HG03575 (cell line): ENCODE measurements around the gene IL12RB2.

ENCODE experiments used
- ATAC-seq: cut with Tn5 transposase; IDR thresholded peaks from one replicate; pipeline ENCODE4 v1.9.1; 2021; ENCODE audit not compliant: unreplicated experiment, insufficient number of reproducible peaks, low FRiP score; ENCODE audit errors: extremely low read depth

Gene IL12RB2

DNA sequence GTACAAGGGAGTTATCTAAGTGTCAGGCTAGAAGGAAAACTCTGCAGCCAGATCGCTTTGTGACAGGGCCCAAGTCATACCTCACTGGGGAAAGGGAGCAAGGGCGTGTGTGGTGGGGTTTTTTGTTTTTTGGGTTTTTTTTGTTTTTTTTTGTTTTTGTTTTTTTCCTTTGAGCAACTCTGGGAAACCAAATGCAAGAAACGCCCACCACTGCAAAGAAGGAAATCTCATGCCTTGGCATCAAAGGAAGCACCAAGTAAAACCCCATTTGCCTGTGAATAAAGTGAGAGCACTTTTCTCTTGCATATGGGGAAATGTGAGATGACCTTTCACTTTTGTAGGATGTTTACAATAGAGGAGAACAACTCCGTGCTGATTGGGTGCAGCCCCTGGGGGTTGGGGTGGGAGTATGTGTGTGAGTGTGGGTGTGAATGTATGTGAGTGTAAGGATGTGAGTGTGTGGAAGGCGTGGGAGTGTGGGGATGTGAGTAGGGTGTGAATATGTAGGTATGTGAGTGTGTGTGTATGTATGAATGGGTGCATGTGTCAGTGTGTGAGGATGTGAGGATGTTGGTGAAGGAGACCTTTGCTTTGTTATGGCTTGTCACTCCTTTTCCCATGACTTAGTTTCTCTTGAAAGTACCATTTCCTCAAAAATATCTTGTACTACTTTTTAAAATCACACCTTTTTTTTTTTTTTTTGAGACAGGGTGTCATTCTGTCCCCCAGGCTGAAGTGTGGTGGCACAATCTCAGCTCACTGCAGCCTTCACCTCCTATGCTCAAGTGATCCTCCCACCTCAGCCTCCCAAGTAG lies 34.6 kb downstream of the IL12RB2 start:
- ATAC-seq = no peak

DNA sequence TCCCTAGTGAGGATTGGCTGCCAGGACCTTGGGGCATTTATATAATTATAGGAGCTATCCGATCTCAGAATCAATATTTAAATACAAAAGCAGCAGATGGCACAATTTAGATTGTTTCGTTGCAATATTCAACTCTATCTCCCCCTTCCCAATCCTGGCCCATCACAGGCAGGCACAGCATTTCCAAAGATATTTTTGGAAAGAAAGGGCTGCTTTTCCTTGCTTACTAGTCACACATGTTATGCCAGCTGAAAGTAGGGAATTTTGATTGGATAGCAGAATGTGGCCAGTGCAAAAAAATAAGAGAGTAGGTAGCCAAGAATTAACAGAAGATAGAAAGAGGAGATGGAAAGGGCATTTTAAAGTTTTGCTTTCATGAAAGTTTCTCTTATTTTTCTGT lies 37.9 kb downstream of the IL12RB2 start:
- no peak for ATAC-seq

DNA sequence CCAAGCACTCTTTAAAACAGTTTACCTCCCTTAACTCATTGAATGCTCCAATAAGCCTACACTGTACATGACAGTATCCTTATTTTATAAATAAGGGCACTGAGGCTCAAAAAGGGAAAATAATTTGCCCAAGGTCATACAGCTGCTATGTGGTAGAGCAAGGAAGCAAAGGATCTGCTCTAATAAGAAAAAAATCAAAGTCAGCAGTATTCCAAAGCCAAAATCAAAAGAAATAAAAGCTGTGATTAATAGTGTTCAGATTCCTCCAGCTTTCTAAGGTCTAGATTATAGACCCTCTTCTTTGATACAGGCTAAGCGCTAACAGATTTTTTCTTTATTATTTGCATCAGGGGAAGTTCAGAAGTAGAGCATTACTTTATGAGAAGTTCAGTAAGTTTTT lies 39.3 kb downstream of the IL12RB2 start:
- no peak for ATAC-seq

DNA sequence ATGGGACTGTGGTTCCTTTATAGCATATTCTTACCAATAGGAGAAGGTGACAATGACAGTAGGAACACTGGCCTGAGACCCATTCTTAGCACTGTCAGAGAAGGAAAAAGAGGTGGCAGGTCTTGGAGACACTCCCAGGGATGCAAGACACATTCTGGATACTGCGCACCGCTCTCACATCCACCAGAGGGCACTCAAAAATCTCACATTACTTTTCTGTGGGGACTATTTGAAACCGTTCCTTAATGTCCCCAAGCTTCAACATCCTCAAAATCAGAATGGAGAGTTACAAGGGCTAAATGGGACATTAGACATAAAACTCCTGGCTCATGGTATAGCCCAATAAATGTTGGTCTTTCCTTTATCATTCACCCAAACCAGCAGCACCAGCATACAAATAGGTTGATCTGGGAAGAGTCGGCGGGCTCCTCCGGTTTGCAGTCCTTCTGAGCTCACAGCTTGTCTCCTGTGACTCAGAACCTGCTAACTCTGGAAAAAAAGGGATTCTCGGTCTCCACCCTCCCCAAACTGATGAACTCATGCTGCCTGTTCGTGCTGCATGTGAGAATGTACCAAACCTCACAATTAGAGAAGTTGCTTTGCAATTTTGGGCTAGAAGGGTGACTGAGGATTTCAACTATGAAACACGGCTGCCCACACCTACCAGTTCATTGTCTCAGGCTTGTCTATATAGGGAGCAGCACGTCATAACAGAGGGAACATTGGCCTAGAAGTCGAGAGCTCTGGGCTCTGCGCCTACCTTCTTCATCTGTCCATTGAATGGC lies 40.2 kb downstream of the IL12RB2 start:
- ATAC-seq = no peak

DNA sequence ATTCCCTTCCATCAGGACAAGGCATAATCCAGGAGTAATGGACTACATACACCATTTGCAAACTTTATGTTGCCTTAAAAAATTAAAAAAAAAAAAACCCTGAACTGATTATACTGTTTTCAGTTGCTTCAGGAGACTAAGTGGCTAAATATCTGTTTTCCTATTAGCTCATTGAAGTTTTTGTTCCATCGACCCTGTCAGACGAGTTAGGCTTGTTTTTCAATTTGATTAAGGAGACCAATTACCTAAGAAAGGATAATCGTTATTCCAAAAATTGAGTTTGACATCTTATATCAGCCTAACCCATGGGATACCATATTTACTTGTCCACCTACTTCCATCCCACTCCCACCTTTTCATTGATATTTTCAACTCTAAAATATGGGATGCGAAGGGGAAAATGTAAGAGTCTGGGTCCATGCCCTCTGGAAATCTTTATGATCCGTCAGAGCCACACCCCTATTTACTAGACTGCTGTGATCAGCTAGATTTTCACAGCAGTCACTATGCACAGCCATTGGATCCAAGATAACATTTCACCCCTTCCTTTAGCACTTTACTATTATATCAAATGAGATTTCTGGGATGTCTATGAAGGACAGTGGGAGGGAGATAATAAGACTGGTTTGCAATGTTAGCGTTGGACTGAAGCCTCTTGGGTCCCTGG lies 41.0 kb downstream of the IL12RB2 start:
- no peak for ATAC-seq

DNA sequence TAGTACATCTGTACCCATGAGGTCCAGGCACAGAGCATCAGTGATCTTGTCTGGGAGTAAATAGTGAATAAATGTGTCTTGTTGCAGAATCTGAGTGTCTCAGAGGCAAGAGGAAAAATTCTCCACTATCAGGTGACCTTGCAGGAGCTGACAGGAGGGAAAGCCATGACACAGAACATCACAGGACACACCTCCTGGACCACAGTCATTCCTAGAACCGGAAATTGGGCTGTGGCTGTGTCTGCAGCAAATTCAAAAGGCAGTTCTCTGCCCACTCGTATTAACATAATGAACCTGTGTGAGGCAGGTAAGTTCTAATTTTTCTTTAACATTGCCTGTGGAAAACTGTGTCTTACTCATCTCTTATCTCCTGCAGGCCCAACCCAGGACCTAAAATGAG lies 43.1 kb downstream of the IL12RB2 start:
- ATAC-seq = peak; percentile 78

DNA sequence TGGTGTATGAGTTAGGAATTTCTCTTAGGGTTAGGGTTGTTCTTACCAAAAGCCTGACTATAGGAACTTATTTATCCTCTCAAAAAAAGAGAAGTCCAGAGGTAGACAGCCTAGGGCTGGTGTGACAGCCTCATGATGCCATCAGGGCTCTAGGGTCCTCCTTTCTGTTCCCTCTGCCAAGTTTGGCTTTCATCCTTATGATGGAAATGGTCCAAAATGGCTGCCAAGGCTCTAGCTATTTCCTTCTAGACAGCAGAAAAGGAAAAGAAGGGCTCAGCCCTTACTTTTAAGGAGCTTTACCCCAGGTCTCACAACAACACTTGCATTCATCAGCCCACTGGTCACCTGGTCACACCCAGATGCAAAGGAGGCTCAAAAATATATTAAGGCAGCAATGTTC lies 44.5 kb downstream of the IL12RB2 start:
- ATAC-seq = no peak

DNA sequence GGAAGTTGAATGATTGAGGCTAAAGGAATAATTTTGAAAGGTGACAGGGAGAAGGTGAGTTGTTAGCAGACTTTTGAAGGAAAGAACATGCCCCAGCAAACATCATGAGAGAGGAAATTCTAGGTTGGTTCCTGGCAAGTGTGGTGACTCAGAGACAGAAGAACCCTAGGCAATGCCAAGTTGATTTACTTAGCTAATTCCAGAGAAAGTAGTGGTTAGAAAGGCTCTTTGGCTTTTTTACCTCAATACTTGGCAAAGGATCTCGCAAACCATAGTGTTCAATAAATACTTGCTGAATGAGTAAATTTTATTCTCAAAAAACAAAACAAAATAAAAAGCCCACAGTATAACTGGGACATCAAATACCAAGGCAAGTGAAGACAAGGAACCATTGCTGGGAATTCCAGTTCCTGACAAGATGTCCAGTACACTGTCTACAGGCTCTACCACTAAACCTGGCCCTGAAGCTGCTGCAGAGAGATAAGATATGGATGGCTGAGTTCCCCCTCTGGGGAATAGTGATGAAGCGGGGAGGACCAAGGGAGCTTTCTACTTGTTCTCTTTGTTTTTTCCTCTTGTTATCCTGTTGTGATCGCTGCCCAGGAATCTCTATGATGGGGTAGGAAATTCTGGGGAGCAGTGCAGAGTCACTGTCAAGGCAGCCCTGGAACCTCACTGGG lies 48.2 kb downstream of the IL12RB2 start:
- ATAC-seq = no peak

DNA sequence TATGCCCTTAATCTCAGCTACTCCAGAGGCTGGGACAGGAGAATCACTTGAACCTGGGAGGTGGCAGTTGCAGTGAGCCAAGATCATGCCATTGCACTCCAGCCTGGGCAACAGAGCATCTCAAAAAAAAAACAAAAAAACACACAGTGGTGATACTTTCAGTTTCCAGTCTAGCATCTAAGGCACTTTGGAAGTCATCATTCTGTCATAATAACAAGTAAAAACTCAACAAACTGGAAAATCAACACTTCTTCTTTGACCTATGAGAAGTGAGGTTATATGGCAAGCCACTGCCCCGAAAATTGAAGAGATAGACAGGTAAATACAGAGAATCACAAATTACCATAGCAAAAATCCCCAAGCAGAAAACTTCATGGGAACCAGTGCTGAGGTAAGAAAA lies 51.9 kb downstream of the IL12RB2 start:
- ATAC-seq = no peak

DNA sequence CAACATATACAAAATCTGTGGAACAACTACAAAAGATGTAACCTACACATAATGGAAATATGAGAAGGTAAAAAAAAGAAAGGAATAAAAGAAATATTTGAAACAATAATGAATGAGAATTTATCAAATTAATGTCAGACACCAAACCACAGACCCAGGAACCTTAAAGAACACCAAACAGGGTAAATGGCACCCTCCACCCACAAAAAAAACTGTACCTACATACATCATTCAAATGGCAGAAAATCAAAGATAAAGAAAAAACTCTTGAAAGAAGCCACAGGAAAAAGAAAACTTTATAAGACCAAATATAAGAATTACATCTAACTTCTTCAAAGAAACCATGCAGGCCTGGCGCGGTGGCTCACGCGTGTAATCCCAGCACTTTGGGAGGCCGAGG lies 54.0 kb downstream of the IL12RB2 start:
- no peak for ATAC-seq

DNA sequence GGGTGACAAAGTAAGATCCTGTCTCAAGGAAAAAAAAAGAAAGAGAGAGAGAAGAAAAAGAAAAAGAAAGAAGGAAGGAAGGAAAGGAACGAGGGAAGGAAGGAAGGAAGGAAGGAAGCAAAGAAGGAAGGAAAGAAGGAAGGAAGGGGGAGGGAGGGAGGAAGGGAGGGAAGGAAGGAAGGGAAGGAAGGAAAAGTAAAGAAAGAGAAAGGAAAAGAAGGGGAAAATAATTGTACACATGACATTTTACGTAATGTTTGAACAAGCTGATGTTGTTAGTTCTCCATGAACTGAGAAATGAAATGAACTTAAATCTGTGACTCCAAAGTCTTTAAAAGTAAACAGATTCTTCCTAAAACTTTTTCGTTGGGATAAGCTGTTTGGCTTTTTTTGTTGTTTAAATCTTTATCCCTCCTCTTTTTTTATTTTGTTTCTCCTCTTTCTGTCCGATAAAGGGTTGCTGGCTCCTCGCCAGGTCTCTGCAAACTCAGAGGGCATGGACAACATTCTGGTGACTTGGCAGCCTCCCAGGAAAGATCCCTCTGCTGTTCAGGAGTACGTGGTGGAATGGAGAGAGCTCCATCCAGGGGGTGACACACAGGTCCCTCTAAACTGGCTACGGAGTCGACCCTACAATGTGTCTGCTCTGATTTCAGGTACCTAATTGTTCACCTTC lies 59.8 kb downstream of the IL12RB2 start:
- no peak for ATAC-seq

DNA sequence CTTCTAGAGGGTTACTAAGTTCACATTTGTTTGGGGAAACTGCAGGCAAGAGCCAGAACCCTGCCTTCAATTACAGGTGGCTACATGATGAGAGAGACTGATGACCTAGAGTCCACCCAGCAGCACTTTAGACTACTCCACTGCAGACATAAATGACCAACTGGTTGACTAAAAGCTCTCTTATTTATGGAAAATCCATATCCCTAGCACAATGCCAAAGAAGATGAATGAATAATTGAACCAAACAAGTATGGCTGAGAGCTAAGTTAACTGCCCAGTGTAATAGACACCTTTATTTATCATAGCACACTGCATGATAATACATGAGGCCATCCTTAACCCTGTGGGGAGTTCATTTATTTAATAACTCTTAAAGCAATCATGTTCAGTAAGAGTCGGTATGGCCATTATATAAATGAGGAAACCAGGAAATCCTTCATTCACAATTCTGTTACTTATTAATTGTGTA lies 60.4 kb downstream of the IL12RB2 start:
- ATAC-seq = no peak

DNA sequence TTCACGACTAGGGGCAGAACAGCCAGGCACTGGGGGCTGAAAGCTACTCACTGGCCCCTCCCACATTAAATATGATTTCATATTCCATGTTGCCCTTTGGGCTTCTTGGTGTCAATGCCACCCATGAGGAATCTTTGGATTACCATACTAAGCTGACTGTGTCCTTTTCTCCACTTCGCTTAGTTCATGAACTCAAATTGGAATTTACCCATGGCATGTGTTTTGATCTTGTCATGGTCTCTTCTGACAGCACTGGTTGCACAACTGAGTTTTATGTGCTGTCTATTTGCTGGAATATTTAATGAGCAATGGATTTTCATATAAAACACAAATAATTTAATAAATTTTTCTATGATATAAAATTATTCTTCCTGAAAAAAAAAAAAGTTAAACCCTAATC lies 63.4 kb downstream of the IL12RB2 start:
- no peak for ATAC-seq

DNA sequence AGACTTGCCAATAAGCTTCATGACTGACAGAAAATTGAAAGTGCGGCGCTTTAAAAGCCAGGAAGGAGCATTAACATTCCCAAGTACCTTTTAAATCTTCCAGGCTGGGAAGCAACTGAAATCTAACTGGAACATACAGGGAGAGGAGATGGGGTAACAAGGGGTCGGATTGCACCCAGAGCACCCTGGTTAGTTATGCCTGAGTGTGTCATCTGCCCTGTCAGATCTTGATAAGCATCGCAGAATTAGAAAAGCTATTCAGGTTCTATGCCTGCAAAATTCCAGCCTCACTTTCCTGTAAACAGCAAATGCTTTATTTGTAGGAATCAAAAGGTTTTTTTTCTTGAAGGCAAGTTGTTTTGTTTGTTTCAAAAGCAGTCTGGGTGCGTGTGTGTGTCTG lies 64.0 kb downstream of the IL12RB2 start:
- no peak for ATAC-seq

DNA sequence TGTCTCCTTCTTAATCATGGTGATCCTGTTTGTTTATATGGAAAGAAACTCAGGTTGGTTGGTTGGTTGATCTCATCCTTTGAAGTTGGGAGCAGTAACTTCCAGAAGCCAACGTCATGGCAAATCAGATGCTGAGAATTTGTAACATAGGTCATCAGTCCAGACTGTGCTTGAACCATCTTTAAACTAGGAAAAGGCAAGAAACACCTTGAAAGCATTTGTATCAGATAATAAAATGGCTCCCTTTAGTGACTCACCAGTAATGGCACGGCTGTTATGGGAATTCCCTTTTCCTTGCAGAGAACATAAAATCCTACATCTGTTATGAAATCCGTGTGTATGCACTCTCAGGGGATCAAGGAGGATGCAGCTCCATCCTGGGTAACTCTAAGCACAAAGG lies 64.5 kb downstream of the IL12RB2 start:
- ATAC-seq = no peak

DNA sequence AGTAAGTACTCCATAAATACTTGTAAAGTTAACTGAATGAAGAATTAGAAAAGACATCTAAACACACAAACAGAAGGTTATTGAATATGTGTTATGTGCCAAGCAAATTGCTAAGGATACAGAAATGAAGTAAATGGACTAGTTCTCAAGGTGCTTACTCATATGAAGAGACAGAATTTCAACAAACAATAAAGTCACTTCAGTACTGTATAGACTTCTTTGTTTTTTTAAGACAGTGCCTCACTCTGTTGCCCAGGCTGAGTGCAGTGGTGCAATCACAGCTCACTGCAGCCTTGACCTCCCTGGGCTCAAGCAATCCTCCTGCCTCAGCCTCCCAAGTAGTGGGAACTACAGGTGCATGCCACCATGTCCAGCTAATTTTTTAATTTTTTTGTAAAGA lies 65.2 kb downstream of the IL12RB2 start:
- no peak for ATAC-seq

DNA sequence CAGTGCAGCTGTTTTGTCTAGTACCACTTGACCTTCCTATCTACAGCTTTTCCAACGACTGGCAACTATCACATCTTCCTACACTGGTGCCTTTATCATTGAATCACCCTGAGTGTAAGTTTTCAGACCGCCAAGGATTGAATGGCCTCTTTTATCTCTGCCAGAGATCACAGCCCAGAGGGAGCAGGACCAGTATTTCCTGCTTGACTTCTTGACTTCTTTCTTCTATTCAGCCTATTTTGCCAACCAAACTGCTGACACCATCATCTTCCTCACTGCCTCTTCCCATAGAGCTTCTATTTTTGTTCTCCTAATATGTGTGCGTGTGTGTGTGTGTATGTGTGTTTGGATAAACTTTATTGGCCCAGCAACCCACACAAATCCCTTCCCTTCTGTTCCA lies 68.7 kb downstream of the IL12RB2 start:
- ATAC-seq = no peak

DNA sequence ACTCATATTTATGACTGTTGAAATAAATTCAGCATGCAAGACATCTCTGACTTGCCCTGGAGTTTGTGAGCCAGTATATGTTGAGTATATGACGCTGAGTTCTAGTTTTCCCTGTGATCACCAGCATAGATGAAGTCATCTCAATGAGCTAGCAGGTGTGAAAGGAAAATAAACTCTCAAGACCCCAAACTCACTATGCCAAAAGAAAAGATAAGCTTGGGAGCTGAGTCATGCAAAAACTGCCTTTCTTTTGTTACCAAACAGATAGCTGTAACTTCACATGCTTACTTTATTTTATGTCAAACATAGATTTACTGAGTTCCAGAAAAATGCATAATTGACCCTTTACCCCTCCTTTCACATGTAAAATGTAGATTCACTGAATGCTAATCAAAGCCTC lies 69.6 kb downstream of the IL12RB2 start:
- no peak for ATAC-seq

DNA sequence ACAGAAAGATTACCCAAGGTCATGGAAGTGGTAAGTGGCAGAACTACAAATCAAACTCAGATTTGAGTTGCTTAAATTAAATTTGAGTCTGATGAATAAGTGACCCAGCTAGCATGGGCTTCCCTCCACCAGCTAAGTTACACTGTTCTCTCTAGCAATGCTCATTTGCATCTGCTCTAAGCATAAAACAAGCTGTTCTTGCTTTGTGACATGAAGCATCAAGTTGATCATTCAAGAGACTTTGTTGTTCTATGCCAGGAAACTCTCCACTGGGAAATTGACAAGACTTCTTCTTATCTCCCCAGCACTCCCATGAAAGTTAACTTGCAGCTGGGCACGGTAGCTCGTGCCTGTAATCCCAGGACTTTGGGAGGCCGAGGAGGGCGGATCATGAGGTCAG lies 73.5 kb downstream of the IL12RB2 start:
- ATAC-seq = no peak
